GF-D8 (cell line): ENCODE measurements around the gene CFAP126.
"Not testable (repeated sequence)": the region's sequence is repeated elsewhere in the genome, so short reads cannot be mapped to it uniquely, and the experiment has no call there.

Experiments used
- DNase-seq: peaks from one replicate; lab custom pipeline; 2025; lab: John Stamatoyannopoulos, UW

Gene CFAP126

GRCh38 chr1:161367684-161368400, at the start of gene CFAP126:
Gene CFAP126, minus strand, starts transcription at chr1:161367876. Its CDS starts 8 bp downstream, at chr1:161367868.
- peak; percentile 53 for DNase-seq

GRCh38 chr1:161413050-161413449, 45.4 kb upstream of the CFAP126 start:
- not testable (repeated sequence) for DNase-seq

GRCh38 chr1:161410636-161410970, 42.9 kb upstream of the CFAP126 start:
- not testable (repeated sequence) for DNase-seq

- DNase-seq: not testable (repeated sequence)
These were observed 42.4 kb upstream of the CFAP126 start for GRCh38 chr1:161409848-161410635.

- DNase-seq: no peak
These were observed 40.9 kb upstream of the CFAP126 start for GRCh38 chr1:161408429-161409052.

- no peak for DNase-seq
These were observed 39.8 kb upstream of the CFAP126 start for GRCh38 chr1:161407451-161407985.

- DNase-seq: not testable (repeated sequence)
These were observed 38.9 kb upstream of the CFAP126 start for GRCh38 chr1:161406551-161406950.

- DNase-seq: peak; percentile 15
These were observed 36.4 kb upstream of the CFAP126 start for GRCh38 chr1:161404051-161404597.

GRCh38 chr1:161402446-161402845, 34.8 kb upstream of the CFAP126 start:
- DNase-seq: no peak

GRCh38 chr1:161399257-161399998, 31.8 kb upstream of the CFAP126 start:
- DNase-seq: peak; percentile 90

- no peak for DNase-seq
These were observed 31.2 kb upstream of the CFAP126 start for GRCh38 chr1:161398900-161399256.

- not testable (repeated sequence) for DNase-seq
These were observed 29.4 kb upstream of the CFAP126 start for GRCh38 chr1:161397038-161397437.

- DNase-seq: no peak
These were observed 25.5 kb upstream of the CFAP126 start for GRCh38 chr1:161393151-161393550.

GRCh38 chr1:161391611-161392010, 23.9 kb upstream of the CFAP126 start:
- no peak for DNase-seq

GRCh38 chr1:161391136-161391535, 23.5 kb upstream of the CFAP126 start:
- DNase-seq: not testable (repeated sequence)

GRCh38 chr1:161390559-161390858, 22.8 kb upstream of the CFAP126 start:
- no peak for DNase-seq

- DNase-seq: peak; percentile 68
These were observed 22.2 kb upstream of the CFAP126 start for GRCh38 chr1:161389691-161390558.

- not testable (repeated sequence) for DNase-seq
These were observed 21.5 kb upstream of the CFAP126 start for GRCh38 chr1:161389158-161389557.

- DNase-seq: no peak
These were observed 21.0 kb upstream of the CFAP126 start for GRCh38 chr1:161388639-161389038.

- DNase-seq: peak; percentile 44
These were observed 14.7 kb upstream of the CFAP126 start for GRCh38 chr1:161382214-161383019.
